GM21717 (cell line): ENCODE measurements around the gene CEP19.
"Not testable (repeated sequence)": the region's sequence is repeated elsewhere in the genome, so short reads cannot be mapped to it uniquely, and the experiment has no call there.

Experiments used
- ATAC-seq: cut with Tn5 transposase; IDR thresholded peaks from one replicate; pipeline ENCODE4 v1.9.1; 2021; ENCODE audit warnings: mild to moderate bottlenecking, moderate library complexity; ENCODE audit not compliant: unreplicated experiment

The CEP19 gene, protein sequence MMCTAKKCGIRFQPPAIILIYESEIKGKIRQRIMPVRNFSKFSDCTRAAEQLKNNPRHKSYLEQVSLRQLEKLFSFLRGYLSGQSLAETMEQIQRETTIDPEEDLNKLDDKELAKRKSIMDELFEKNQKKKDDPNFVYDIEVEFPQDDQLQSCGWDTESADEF

GRCh38 chr3:196711838-196712513, at the start of gene CEP19, which contains the start of gene PIGX:
Gene CEP19, minus strand, starts transcription at chr3:196712250. Its CDS starts 3,593 bp downstream, at chr3:196708657.
Gene PIGX, plus strand, starts transcription at chr3:196712377.
- ATAC-seq, result peak; percentile 64

DNA sequence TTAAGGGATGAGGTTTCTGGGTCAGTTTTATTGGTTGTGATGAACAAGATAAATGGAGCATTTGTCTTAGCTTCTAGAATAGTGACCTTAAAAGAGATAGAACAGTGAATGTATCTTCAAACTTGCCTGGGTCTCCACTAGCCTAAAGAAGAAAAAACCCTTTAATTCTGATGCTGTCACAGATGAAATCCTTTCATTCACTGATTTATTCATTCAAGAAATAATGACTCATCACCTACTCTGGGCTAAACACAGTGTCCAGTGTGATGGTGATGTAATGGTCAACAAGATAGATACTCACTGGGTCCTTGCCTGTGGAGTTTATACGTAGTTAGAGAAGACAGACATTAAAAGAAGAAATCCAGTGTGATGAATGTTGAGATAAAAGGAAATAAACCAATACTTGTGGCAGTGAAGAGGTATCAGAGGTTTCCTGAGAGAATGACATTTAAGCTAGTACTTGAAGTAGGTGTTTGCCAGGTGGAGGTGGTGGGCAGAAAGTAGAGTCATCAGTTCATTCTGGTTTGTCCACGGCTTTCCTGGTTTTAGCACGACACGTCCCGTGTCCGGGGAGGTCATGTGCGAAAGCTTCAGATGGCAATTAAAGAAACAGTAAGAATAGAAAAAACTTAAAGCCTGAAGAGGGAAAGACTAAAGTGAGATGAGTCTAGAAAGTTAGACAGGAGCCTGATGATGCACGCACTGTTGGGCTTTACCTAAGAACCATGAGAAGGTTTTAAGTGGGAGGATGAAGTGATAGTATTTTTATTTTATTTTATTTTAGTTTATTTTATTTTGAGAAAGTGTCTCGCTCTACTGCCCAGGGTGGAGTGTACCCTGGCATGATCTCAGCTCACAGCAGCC, 46.1 kb upstream of the CEP19 start:
- no peak for ATAC-seq

DNA sequence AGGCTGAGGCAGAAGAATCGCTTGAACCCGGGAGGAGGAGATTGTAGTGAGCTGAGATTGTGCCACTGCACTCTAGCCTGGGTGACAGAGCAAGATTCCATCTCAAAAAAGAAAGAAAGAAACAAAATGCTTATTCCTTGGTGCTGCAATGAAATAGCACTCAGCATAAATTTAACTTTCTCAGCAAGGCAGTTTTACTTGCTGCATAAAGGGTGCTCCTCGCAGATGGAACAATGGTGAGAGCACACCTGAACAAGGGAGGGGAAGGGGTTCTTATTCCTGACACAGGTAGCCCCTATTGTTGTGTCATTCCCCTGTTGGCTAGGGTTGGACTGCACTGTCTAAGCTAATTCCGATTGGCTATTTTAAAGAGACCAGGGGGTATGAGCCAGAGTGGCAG, 44.7 kb upstream of the CEP19 start:
- ATAC-seq, result no peak

DNA sequence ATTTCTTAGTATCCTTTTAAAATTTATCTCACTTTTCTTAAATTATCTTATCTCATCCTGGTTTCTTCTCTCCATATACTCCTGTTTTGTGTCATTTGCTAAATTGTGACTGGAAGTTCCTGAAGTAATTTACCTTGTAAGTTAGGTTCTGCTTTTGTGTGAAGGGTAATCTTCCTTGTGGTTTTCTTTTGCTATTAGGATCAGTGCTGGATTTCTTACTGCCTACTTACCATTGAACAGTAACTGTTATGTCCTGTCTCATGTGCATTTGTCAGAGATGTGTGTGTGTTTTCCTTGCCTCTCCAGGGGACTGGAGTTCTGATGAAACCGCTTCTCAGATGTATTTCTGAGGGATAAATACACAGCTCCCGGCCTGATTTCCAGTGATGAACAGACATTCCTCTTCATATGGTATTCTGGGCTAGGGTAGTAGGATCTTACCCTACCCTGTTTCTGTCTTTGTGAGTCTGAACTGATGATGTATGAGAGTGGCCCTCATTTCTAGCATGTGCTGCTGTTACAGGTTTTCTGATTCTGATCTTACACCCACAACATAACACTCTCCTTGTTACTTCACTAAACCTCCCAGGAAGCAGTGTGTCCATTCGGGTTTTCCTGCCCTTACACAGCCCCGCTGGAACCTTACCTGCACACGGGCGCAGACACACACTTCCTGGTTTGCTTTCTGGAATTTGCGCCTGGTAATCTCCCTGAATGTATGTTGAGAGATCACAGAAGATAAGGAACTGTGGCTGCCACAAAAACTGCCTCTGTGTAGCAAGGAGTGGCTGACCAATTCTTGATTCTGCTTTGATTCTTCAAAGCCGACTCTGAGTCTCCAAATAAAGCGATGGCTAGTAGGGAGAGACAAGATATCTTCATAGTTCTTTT, 42.3 kb upstream of the CEP19 start:
- no peak for ATAC-seq

GRCh38 chr3:196753201-196753600, 41.2 kb upstream of the CEP19 start:
- no peak for ATAC-seq

DNA sequence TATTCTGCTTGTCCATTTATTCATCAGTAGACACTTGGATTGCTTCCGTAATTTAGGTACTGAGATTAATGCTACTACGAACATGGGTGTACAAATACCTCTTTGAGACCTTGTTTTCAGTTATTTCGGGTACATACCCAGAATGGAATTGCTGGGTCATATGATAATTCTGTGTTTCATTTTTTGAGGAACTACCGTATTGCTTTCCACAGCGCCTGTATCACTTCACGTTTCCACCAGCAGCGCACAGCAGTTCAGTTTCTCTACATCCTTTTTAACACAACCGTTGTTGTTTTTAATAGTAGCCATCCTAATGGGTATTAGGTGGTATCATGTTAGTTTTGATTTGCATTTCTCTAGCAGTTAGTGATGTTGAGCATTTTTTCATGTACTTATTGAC, 37.1 kb upstream of the CEP19 start:
- no peak for ATAC-seq

DNA sequence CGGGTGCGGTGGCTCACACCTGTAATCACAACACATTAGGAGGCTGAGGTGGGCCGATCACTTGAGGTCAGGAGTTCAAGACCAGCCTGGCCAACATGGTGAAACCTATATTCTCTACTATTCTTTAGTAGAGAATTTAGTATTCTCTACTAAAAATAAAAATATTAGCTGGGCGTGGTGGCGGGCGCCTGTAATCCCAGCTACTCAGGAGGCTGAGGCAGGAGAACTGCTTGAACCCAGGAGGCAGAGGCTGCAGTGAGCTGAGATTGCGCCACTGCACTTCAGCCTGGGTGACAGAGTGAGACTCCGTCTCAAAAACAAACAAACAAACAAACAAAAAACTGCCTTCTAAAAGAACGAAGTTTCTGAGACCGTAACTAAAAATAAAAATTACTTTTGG, 31.5 kb upstream of the CEP19 start:
- not testable (repeated sequence) for ATAC-seq

GRCh38 chr3:196741249-196741889, 29.3 kb upstream of the CEP19 start:
- no peak for ATAC-seq

GRCh38 chr3:196740481-196741248, 28.6 kb upstream of the CEP19 start:
- ATAC-seq, result peak; percentile 7

- peak; percentile 77 for ATAC-seq
These were observed 27.8 kb upstream of the CEP19 start, which contains the start of gene PAK2 for GRCh38 chr3:196739671-196740480. Gene PAK2, plus strand, starts transcription at chr3:196739857. Its CDS starts 42,790 bp downstream, at chr3:196782647.

GRCh38 chr3:196737655-196738054, 25.6 kb upstream of the CEP19 start:
- no peak for ATAC-seq

GRCh38 chr3:196736670-196737374, 24.8 kb upstream of the CEP19 start:
- no peak for ATAC-seq

- ATAC-seq, result no peak
These were observed 23.7 kb upstream of the CEP19 start for GRCh38 chr3:196735751-196736150.

DNA sequence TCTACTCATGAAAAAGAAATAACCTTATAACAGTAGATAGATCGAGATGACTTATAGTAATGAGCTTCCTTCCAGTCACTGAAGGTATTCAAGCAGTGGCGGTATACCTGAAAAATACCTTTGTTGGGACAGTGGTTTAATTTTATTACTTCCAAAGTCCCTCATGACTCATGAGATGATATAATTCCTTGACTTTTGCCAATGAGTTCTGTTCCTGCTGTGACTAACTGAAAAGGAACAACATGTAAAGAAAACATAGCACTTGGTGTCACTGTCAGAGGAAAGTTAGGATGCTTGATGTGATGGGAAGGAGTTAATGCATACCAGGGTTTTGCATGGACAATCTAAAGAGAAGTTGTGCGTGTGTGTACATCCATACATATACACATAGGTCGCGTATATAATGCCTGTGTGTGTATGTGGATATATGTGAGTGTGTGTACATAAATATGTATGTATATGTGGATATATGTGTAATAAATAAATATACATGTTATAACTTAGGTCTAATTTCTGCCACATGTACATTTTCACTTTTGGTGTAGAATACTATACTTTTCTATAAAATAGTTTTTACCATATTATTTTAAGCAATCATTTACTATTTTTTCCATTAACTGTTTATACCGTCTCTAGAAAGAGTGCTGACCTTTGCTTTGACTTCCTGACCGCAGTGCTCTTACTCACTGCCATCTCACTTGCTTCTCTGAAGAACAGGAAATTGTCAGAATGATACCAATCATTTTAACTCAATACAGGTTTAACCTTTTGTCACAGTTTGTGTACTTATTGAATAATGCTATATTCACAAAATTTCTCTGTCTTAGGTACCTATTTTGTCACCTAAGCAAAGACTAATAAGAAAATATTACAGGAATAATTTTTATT, 15.0 kb upstream of the CEP19 start:
- ATAC-seq, result no peak

GRCh38 chr3:196721097-196721496, 9.0 kb upstream of the CEP19 start:
- no peak for ATAC-seq

DNA sequence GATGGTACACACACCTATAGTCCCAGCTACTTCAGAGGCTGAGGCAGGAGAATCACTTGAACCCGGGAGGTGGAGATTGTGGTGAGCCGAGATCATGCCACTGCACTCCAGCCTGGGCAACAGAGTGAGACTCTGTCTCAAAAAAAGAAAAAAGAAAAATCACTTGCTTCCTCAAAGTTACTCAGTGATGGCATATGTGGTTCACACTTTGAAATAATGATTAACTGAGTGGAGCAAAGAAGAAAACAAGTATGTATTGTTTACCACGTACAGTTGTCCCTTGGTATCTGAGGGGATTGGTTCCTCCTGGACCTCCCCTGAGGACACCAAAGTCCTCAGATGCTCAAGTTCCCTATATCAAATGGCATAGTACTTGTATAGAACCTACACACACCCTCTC, 5.1 kb upstream of the CEP19 start:
- ATAC-seq, result not testable (repeated sequence)
